Measurements from ENCODE around the gene COQ8B.

DNA sequence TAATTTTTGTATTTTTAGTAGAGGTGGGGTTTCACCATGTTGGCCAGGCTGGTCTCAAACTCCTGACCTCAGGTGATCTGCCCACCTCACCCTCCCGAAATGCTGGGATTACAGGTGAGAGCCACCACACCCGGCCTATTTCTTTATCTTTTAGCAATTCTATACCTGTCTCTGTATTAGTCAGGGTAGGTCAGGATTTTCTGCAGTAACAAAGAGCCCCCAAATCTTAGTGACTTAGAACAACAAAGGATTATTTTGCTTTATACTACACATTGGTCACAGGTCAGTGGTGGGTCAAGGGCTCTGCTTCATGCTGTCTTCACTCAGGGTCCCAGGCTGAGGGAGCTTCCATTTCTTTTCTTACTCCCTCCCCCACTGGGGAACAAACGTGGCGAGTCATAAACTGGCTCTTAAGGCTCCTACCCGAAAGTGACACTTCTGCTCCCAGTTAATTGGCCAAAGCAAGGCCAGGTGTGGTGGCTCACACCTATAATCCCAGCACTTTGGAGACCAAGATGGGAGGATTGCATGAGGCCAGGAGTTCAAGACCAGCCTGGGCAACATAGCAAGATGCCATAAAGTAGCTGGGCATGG lies 7.1 kb upstream of the COQ8B start:
- no peak for TF ChIP-seq CTCF (IDR thresholded peaks at IDR 0.05)
- TF ChIP-seq POLR2A (IDR thresholded peaks at IDR 0.05), result no peak

Measured in heart left ventricle (tissue), 13 donors.